NCI-H2196 treated with DMSO at 0.1 percent for 48 hours (cell line): ENCODE results near the gene TMEM132A.
"Not testable (repeated sequence)": the region's sequence is repeated elsewhere in the genome, so short reads cannot be mapped to it uniquely, and the experiment has no call there.

Experiments used
- DNase-seq: peaks from one replicate; lab custom pipeline; 2025; ENCODE audit not compliant: unreplicated experiment; lab: John Stamatoyannopoulos, UW

Gene TMEM132A

GRCh38 chr11:60953781-60954180 lies 29.5 kb downstream of the TMEM132A start:
- no peak for DNase-seq

- no peak for DNase-seq
Observed at GRCh38 chr11:60954421-60954820, 30.2 kb downstream of the TMEM132A start.

GRCh38 chr11:60955571-60955970 lies 31.3 kb downstream of the TMEM132A start:
- DNase-seq, result no peak

- DNase-seq, result no peak
Observed at GRCh38 chr11:60957188-60957587, 32.9 kb downstream of the TMEM132A start.

- DNase-seq, result no peak
Observed at GRCh38 chr11:60959431-60959830, 35.2 kb downstream of the TMEM132A start.

GRCh38 chr11:60960405-60960804 lies 36.1 kb downstream of the TMEM132A start:
- no peak for DNase-seq

GRCh38 chr11:60964801-60965200 lies 40.5 kb downstream of the TMEM132A start:
- no peak for DNase-seq

GRCh38 chr11:60966890-60967289 lies 42.6 kb downstream of the TMEM132A start:
- DNase-seq, result no peak

GRCh38 chr11:60968223-60968622 lies 44.0 kb downstream of the TMEM132A start:
- DNase-seq, result no peak

GRCh38 chr11:60970369-60970774 lies 46.1 kb downstream of the TMEM132A start:
- no peak for DNase-seq

GRCh38 chr11:60970890-60971289 lies 46.6 kb downstream of the TMEM132A start:
- DNase-seq, result no peak

GRCh38 chr11:60971520-60971919 lies 47.3 kb downstream of the TMEM132A start, which contains the start of gene CD6:
CD6 (plus strand) TSS chr11:60971680; CDS start chr11:60971866, 186 bp downstream.
- no peak for DNase-seq

GRCh38 chr11:60972182-60973030 lies 48.1 kb downstream of the TMEM132A start:
- no peak for DNase-seq

- DNase-seq, result no peak
Observed at GRCh38 chr11:60973699-60974098, 49.4 kb downstream of the TMEM132A start.

GRCh38 chr11:60974316-60974715 lies 50.1 kb downstream of the TMEM132A start:
- not testable (repeated sequence) for DNase-seq

GRCh38 chr11:60974726-60975125 lies 50.5 kb downstream of the TMEM132A start:
- DNase-seq, result no peak

GRCh38 chr11:60977224-60977623 lies 53.0 kb downstream of the TMEM132A start:
- DNase-seq, result no peak

GRCh38 chr11:60977836-60978235 lies 53.6 kb downstream of the TMEM132A start:
- no peak for DNase-seq

- no peak for DNase-seq
Observed at GRCh38 chr11:60978546-60979380, 54.5 kb downstream of the TMEM132A start.

GRCh38 chr11:60981515-60981914 lies 57.3 kb downstream of the TMEM132A start:
- DNase-seq, result no peak

- no peak for DNase-seq
Observed at GRCh38 chr11:60982184-60982583, 57.9 kb downstream of the TMEM132A start.

- no peak for DNase-seq
Observed at GRCh38 chr11:60984149-60984548, 59.9 kb downstream of the TMEM132A start.
